ENCODE results near the gene PSMD12.

GRCh38 chr17:67401106-67401505, 34.7 kb upstream of the PSMD12 start:
- TF ChIP-seq CTCF (IDR thresholded peaks at IDR 0.05; ENCODE audit: insufficient read depth, low read length, poor library complexity, severe bottlenecking) (no peak), EZH2phosphoT487 (conservative IDR thresholded peaks at IDR 0.05; ENCODE audit: low read length) (no peak)
